ENCODE data around the gene BORCS5. TPM values are rescaled to one million over a fixed set of nuclear protein-coding genes. Genes with fewer than 3 reads are reported as not detected.

BORCS5 gene
- total RNA-seq, 1 experiment from 2014 or later, result 17.7 TPM

GRCh38 chr12:12323118-12323517 lies 33.8 kb upstream of the BORCS5 start:
- intact Hi-C loops (cut with micrococcal nuclease; ENCODE audit: unreplicated experiment), result no loop called here
- no peak for DNase-seq (ENCODE audit: low spot score)

GRCh38 chr12:12323591-12323990 lies 33.3 kb upstream of the BORCS5 start:
- intact Hi-C loops (cut with micrococcal nuclease; ENCODE audit: unreplicated experiment), result no loop called here
- Histone ChIP-seq H3K27me3 (replicated peaks; ENCODE audit: insufficient read depth, low read depth, low read length, poor library complexity) (no peaks in the 10 kb centered on the region), H3K27ac (ENCODE audit: low read depth, low read length, poor library complexity, severe bottlenecking) (no peak overlapping the region), H3K9me3 (ENCODE audit: low read depth, low read length, poor library complexity, severe bottlenecking) (no peaks in the 10 kb centered on the region), H3K36me3 (ENCODE audit: insufficient read depth, low read length, poor library complexity, severe bottlenecking) (no peaks in the 10 kb centered on the region), H3K4me3 (ENCODE audit: low read depth, low read length, poor library complexity, severe bottlenecking) (no peak overlapping the region), H3K4me1 (ENCODE audit: insufficient read depth, low read length, poor library complexity, severe bottlenecking) (peaks cover 29% of the 10 kb centered on the region)
- POLR2A ChIA-PET (ENCODE audit: low non-redundant PET), result no interaction called here
- TF ChIP-seq CTCF (conservative IDR thresholded peaks at IDR 0.05; ENCODE audit: low read depth, low read length) (no peak), EZH2 (IDR thresholded peaks at IDR 0.05; ENCODE audit: borderline replicate concordance, low read depth, low read length, poor library complexity, severe bottlenecking) (no peak)
- DNase-seq (ENCODE audit: low spot score), result no peak
- CTCF ChIA-PET, result no interaction called here
- BruUV-seq (replicated peaks), result no TSS peak

More at GRCh38 chr12:12323118-12323517, 33.8 kb upstream of the BORCS5 start:
- Histone ChIP-seq H3K9me3 (ENCODE audit: low read depth, low read length, poor library complexity, severe bottlenecking) (no peaks in the 10 kb centered on the region), H3K27me3 (replicated peaks; ENCODE audit: insufficient read depth, low read depth, low read length, poor library complexity) (no peaks in the 10 kb centered on the region), H3K4me1 (ENCODE audit: insufficient read depth, low read length, poor library complexity, severe bottlenecking) (peaks cover 29% of the 10 kb centered on the region), H3K27ac (ENCODE audit: low read depth, low read length, poor library complexity, severe bottlenecking) (no peak overlapping the region), H3K4me3 (ENCODE audit: low read depth, low read length, poor library complexity, severe bottlenecking) (no peak overlapping the region), H3K36me3 (ENCODE audit: insufficient read depth, low read length, poor library complexity, severe bottlenecking) (no peaks in the 10 kb centered on the region)
- POLR2A ChIA-PET (ENCODE audit: low non-redundant PET), result no interaction called here
- no TSS peak for BruUV-seq (replicated peaks)
- TF ChIP-seq EZH2 (IDR thresholded peaks at IDR 0.05; ENCODE audit: borderline replicate concordance, low read depth, low read length, poor library complexity, severe bottlenecking) (no peak), CTCF (conservative IDR thresholded peaks at IDR 0.05; ENCODE audit: low read depth, low read length) (no peak)
- CTCF ChIA-PET, result no interaction called here

GRCh38 chr12:12326262-12326661 lies 30.6 kb upstream of the BORCS5 start:
- ChIA-PET CTCF (no interaction called here), POLR2A (ENCODE audit: low non-redundant PET) (interaction anchor here (0.6 kb wide), 1 partner anchor 9 kb away, joined by 4 read pairs; no protein-coding TSS in a partner anchor)
- Histone ChIP-seq H3K27me3 (replicated peaks; ENCODE audit: insufficient read depth, low read depth, low read length, poor library complexity) (no peaks in the 10 kb centered on the region), H3K27ac (ENCODE audit: low read depth, low read length, poor library complexity, severe bottlenecking) (peak overlapping the region; percentile 46), H3K4me1 (ENCODE audit: insufficient read depth, low read length, poor library complexity, severe bottlenecking) (peaks cover 14% of the 10 kb centered on the region), H3K9me3 (ENCODE audit: low read depth, low read length, poor library complexity, severe bottlenecking) (no peaks in the 10 kb centered on the region), H3K36me3 (ENCODE audit: insufficient read depth, low read length, poor library complexity, severe bottlenecking) (no peaks in the 10 kb centered on the region), H3K4me3 (ENCODE audit: low read depth, low read length, poor library complexity, severe bottlenecking) (no peak overlapping the region)
- BruUV-seq (replicated peaks), result no TSS peak
- TF ChIP-seq CTCF (conservative IDR thresholded peaks at IDR 0.05; ENCODE audit: low read depth, low read length) (no peak), EZH2 (IDR thresholded peaks at IDR 0.05; ENCODE audit: borderline replicate concordance, low read depth, low read length, poor library complexity, severe bottlenecking) (no peak)
- intact Hi-C loops (cut with micrococcal nuclease; ENCODE audit: unreplicated experiment), result loop anchor here (2.0 to 5.0 kb wide), 2 partner anchors 59 to 243 kb away; partner anchors contain the start of gene LRP6
- no peak for DNase-seq (ENCODE audit: low spot score)

All from A673 (cell line).